Ovary (tissue), 3 donors: Measurements from ENCODE around the gene FBXL20.

Experiments
- EP300 ChIP-seq: sonication (generic); formaldehyde crosslinking; IDR thresholded peaks from one replicate; pipeline ENCODE4 v1.6.1; 2017; ENCODE audit warnings: antibody characterized with exemption
- POLR2A ChIP-seq: fragments of 450-650 bp; IDR thresholded peaks from one replicate; pipeline ENCODE4 v1.6.1; 2017; ENCODE audit warnings: antibody characterized with exemption, mild to moderate bottlenecking, moderate library complexity
- TF ChIP-seq, protein P1 (sequence below), 3 donors: fragments of 450-650 bp in 2 of 3; fragments of 200-600 bp in 1 of 3; IDR thresholded peaks; one replicate each; pipeline versions ENCODE4 v1.5.1 to v1.8.0; 2016 to 2022; ENCODE audit warnings: antibody characterized with exemption in 3 of 3, mild to moderate bottlenecking in 1 of 3
- donor health status: DM: no; HTN: no; CAD: no.

GRCh38 chr17:39213852-39214251 is 187.6 kb downstream of the FBXL20 start:
- TF ChIP-seq, protein P1, sequence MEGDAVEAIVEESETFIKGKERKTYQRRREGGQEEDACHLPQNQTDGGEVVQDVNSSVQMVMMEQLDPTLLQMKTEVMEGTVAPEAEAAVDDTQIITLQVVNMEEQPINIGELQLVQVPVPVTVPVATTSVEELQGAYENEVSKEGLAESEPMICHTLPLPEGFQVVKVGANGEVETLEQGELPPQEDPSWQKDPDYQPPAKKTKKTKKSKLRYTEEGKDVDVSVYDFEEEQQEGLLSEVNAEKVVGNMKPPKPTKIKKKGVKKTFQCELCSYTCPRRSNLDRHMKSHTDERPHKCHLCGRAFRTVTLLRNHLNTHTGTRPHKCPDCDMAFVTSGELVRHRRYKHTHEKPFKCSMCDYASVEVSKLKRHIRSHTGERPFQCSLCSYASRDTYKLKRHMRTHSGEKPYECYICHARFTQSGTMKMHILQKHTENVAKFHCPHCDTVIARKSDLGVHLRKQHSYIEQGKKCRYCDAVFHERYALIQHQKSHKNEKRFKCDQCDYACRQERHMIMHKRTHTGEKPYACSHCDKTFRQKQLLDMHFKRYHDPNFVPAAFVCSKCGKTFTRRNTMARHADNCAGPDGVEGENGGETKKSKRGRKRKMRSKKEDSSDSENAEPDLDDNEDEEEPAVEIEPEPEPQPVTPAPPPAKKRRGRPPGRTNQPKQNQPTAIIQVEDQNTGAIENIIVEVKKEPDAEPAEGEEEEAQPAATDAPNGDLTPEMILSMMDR (IDR thresholded peaks at IDR 0.05) = no peak
- TF ChIP-seq POLR2A (no peak), EP300 (no peak)
